IMR-90 (cell line): ENCODE data around the gene ZNF592. TPM values are rescaled to one million over a fixed set of nuclear protein-coding genes. Genes with fewer than 3 reads are reported as not detected.

Experiments
- ATAC-seq: fragments of 200-7000 bp; cut with Tn5 transposase; 2 replicates; pipeline ENCODE4 v1.9.1; 2020; ENCODE audit warnings: low read depth, mild to moderate bottlenecking, moderate library complexity
- BruUV-seq: library from RNA; stranded (reverse); fragments of 400-500 nt; replicated peaks from 2 replicates; lab custom pipeline; 2021; lab: Mats Ljungman, UMichigan
- CTCF ChIA-PET: fragments of 300-600 bp; formaldehyde crosslinking; extraction: SDS; loops from one replicate; lab custom pipeline; 2021; ENCODE audit warnings: antibody characterized with exemption; lab: Yijun Ruan, JAX
- POLR2A ChIA-PET: fragments of 300-600 bp; sonication (Branson Sonifier 250); formaldehyde crosslinking; loops from one replicate; lab custom pipeline; 2022; ENCODE audit warnings: antibody characterized with exemption; ENCODE audit not compliant: unreplicated experiment; lab: Charles Lee
- DNase-seq: peaks from one replicate; pipeline ENCODE4 v3.0.0; 2013
- H2AFZ ChIP-seq: replicated peaks from 2 replicates; pipeline ENCODE3; 2013; ENCODE audit warnings: low read length, mild to moderate bottlenecking; ENCODE audit not compliant: poor library complexity
- H2AK5ac ChIP-seq: 2 replicates; pipeline ENCODE4 v1.6.1; 2013; ENCODE audit warnings: low read depth, low read length, inconsistent platforms
- H2AK9ac ChIP-seq: replicated peaks from 2 replicates; pipeline ENCODE3; 2013; ENCODE audit warnings: mild to moderate bottlenecking, low read depth, low read length, moderate library complexity; ENCODE audit not compliant: poor library complexity
- H2BK120ac ChIP-seq: 2 replicates; pipeline ENCODE4 v1.6.1; 2013; ENCODE audit warnings: low read depth, low read length, inconsistent platforms
- H2BK15ac ChIP-seq: 3 replicates; pipeline ENCODE4 v1.6.1; 2013; ENCODE audit warnings: low read depth, low read length, inconsistent platforms
- H2BK20ac ChIP-seq: 2 replicates; pipeline ENCODE4 v1.6.1; 2013; ENCODE audit warnings: low read depth, mild to moderate bottlenecking, inconsistent platforms, low read length, moderate library complexity
- H2BK5ac ChIP-seq: 2 replicates; pipeline ENCODE4 v1.6.1; 2013; ENCODE audit warnings: mild to moderate bottlenecking, low read depth, low read length, inconsistent platforms; ENCODE audit not compliant: poor library complexity, severe bottlenecking
- H3K14ac ChIP-seq: replicated peaks from 2 replicates; pipeline ENCODE4 v1.6.1; 2013; ENCODE audit warnings: low read depth, low read length, inconsistent platforms
- H3K18ac ChIP-seq: 2 replicates; pipeline ENCODE4 v1.6.1; 2013; ENCODE audit warnings: low read depth, low read length, control low read depth
- H3K23ac ChIP-seq: 2 replicates; pipeline ENCODE4 v1.6.1; 2013; ENCODE audit warnings: low read depth, low read length, inconsistent platforms
- H3K27ac ChIP-seq: 2 replicates; pipeline ENCODE4 v1.5.1; 2013; ENCODE audit warnings: mild to moderate bottlenecking, control low read depth, low read length; ENCODE audit not compliant: insufficient read depth
- H3K27me3 ChIP-seq: 2 replicates; pipeline ENCODE4 v1.6.1; 2013; ENCODE audit warnings: low read length; ENCODE audit not compliant: control insufficient read depth, insufficient read depth
- H3K36me3 ChIP-seq: 2 replicates; pipeline ENCODE4 v1.6.1; 2013; ENCODE audit warnings: low read length, mixed read lengths; ENCODE audit not compliant: control insufficient read depth, insufficient read depth
- H3K4ac ChIP-seq: 2 replicates; pipeline ENCODE4 v1.6.1; 2013; ENCODE audit warnings: low read depth, low read length, inconsistent platforms
- H3K4me1 ChIP-seq: 2 replicates; pipeline ENCODE4 v1.6.1; 2013; ENCODE audit warnings: low read length, mixed read lengths; ENCODE audit not compliant: control insufficient read depth, insufficient read depth
- H3K4me2 ChIP-seq: 2 replicates; pipeline ENCODE4 v1.6.1; 2013; ENCODE audit warnings: low read depth, mild to moderate bottlenecking, control low read depth, low read length, moderate library complexity
- H3K4me3 ChIP-seq: 2 replicates; pipeline ENCODE4 v1.5.1; 2013; ENCODE audit warnings: low read depth, mild to moderate bottlenecking, control low read depth, low read length, moderate library complexity; ENCODE audit not compliant: insufficient read depth
- H3K56ac ChIP-seq: 2 replicates; pipeline ENCODE4 v1.6.1; 2013; ENCODE audit warnings: low read length, inconsistent platforms; ENCODE audit not compliant: insufficient read depth; ENCODE audit errors: extremely low read depth
- H3K79me1 ChIP-seq, 2 experiments: 2 replicates each; pipeline ENCODE4 v1.6.1; 2013; ENCODE audit warnings: low read length in 2 of 2, inconsistent platforms in 1 of 2, low read depth in 1 of 2
- H3K9ac ChIP-seq: 2 replicates; pipeline ENCODE4 v1.6.1; 2013; ENCODE audit warnings: low read depth, low read length, control low read depth
- H3K9me1 ChIP-seq: 2 replicates; pipeline ENCODE4 v1.6.1; 2013; ENCODE audit warnings: low read length, inconsistent platforms; ENCODE audit not compliant: insufficient read depth
- H3K9me3 ChIP-seq: 2 replicates; pipeline ENCODE4 v1.6.1; 2013; ENCODE audit warnings: low read length; ENCODE audit not compliant: control insufficient read depth, insufficient read depth
- H4K20me1 ChIP-seq: 2 replicates; pipeline ENCODE4 v1.6.1; 2013; ENCODE audit warnings: low read length, inconsistent platforms; ENCODE audit not compliant: insufficient read depth
- H4K5ac ChIP-seq: 2 replicates; pipeline ENCODE4 v1.6.1; 2013; ENCODE audit warnings: mild to moderate bottlenecking, low read depth, low read length, control low read depth
- H4K8ac ChIP-seq, 2 experiments: 2 replicates each; pipeline ENCODE4 v1.6.1; 2013; ENCODE audit warnings: low read depth in 2 of 2, low read length in 2 of 2, control low read depth in 1 of 2, inconsistent platforms in 1 of 2
- H4K91ac ChIP-seq: 2 replicates; pipeline ENCODE4 v1.6.1; 2013; ENCODE audit warnings: low read depth, low read length, inconsistent platforms; ENCODE audit not compliant: insufficient read depth
- BHLHE40 ChIP-seq: fragments of 150-350 bp; IDR thresholded peaks from 2 replicates; pipeline ENCODE4 v1.6.1; 2016; ENCODE audit warnings: mild to moderate bottlenecking, low read depth, low read length
- CEBPB ChIP-seq: IDR thresholded peaks from 2 replicates; pipeline ENCODE4 v1.6.1; 2012; ENCODE audit warnings: low read depth, low read length, improper control_type of control experiment
- CHD1 ChIP-seq: IDR thresholded peaks from 2 replicates; pipeline ENCODE4 v1.6.1; 2012; ENCODE audit warnings: low read depth, low read length, improper control_type of control experiment
- FOS ChIP-seq: fragments of 150-350 bp; IDR thresholded peaks from 2 replicates; pipeline ENCODE4 v1.6.1; 2016; ENCODE audit warnings: low read depth, low read length
- MAFK ChIP-seq: IDR thresholded peaks from 2 replicates; pipeline ENCODE4 v1.6.1; 2012; ENCODE audit warnings: low read depth, low read length, improper control_type of control experiment
- MAZ ChIP-seq: IDR thresholded peaks from 2 replicates; pipeline ENCODE4 v1.6.1; 2012; ENCODE audit warnings: low read depth, mild to moderate bottlenecking, low read length, improper control_type of control experiment, moderate library complexity, borderline replicate concordance
- MXI1 ChIP-seq: IDR thresholded peaks from 2 replicates; pipeline ENCODE4 v1.6.1; 2012; ENCODE audit warnings: low read depth, mild to moderate bottlenecking, low read length, moderate library complexity, borderline replicate concordance
- NFE2L2 ChIP-seq: fragments of 150-350 bp; IDR thresholded peaks from 2 replicates; pipeline ENCODE4 v1.6.1; 2016; ENCODE audit warnings: low read depth, mild to moderate bottlenecking, low read length
- POLR2A ChIP-seq: IDR thresholded peaks from 2 replicates; pipeline ENCODE4 v1.6.1; 2012; ENCODE audit warnings: mild to moderate bottlenecking, low read depth, low read length
- RAD21 ChIP-seq: IDR thresholded peaks from 2 replicates; pipeline ENCODE4 v1.6.1; 2012; ENCODE audit warnings: low read length, improper control_type of control experiment
- RCOR1 ChIP-seq: IDR thresholded peaks from 2 replicates; pipeline ENCODE4 v1.6.1; 2012; ENCODE audit warnings: mild to moderate bottlenecking, low read length, improper control_type of control experiment; ENCODE audit not compliant: insufficient replicate concordance
- RFX5 ChIP-seq: IDR thresholded peaks from 2 replicates; pipeline ENCODE4 v1.8.0; 2012; ENCODE audit warnings: low read depth, mild to moderate bottlenecking, low read length, moderate library complexity
- SMC3 ChIP-seq: fragments of 150-350 bp; IDR thresholded peaks from 2 replicates; pipeline ENCODE4 v1.6.1; 2016; ENCODE audit warnings: low read depth, mild to moderate bottlenecking, antibody characterized with exemption, low read length, moderate library complexity
- WGBS, 2 experiments: methylation state at CpG; one replicate each; pipeline versions ENCODE4 v1.1.5 to v1.1.7; 2013; ENCODE audit warnings: missing lambda C conversion rate in 2 of 2; ENCODE audit not compliant: insufficient read length in 1 of 2; ENCODE audit errors: extremely low coverage in 2 of 2; 5-methylcytosine and 5-hydroxymethylcytosine counted together
- dilution Hi-C: fragments of 300-500 bp; cut with HindIII; formaldehyde crosslinking; loops from one replicate; pipeline ENCODE4 v1.14.3; 2018; ENCODE audit warnings: low sequenced_read_pairs; ENCODE audit not compliant: unreplicated experiment
- in situ Hi-C: fragments of 300-500 bp; cut with MboI; formaldehyde crosslinking; loops from 3 replicates; pipeline ENCODE4 v1.14.3; 2019; ENCODE audit warnings: low sequenced_read_pairs, inconsistent platforms, mixed read lengths
- intact Hi-C: fragments of 100-400 bp; cut with micrococcal nuclease; formaldehyde crosslinking; loops from 2 replicates; pipeline ENCODE4 v1.10.0; 2022
- polyA plus RNA-seq, 3 experiments: library from polyadenylated mRNA; depleted of rRNA; stranded (reverse); fragments of >200 nt; gene quantifications; 2 replicates each; pipeline ENCODE4 v1.2.3, GENCODE V29; 2012; ENCODE audit warnings: low replicate concordance in 1 of 3
- total RNA-seq: library from RNA; depleted of rRNA; stranded (reverse); fragments of >200 nt; gene quantifications from 2 replicates; pipeline ENCODE4 v1.2.3, GENCODE V29; 2012
- TF ChIP-seq, protein P1 (sequence below): fragments of 150-350 bp; IDR thresholded peaks from 2 replicates; pipeline ENCODE4 v1.6.1; 2016; ENCODE audit warnings: low read depth, mild to moderate bottlenecking, low read length, moderate library complexity, borderline replicate concordance
- TF ChIP-seq, protein P2 (sequence below): conservative IDR thresholded peaks from 2 replicates; pipeline ENCODE4 v1.5.1; 2012; ENCODE audit warnings: mild to moderate bottlenecking, low read depth, low read length, improper control_type of control experiment
- TF ChIP-seq, protein P3 (sequence below): fragments of 150-350 bp; IDR thresholded peaks from 2 replicates; pipeline ENCODE4 v1.6.1; 2017; ENCODE audit warnings: mild to moderate bottlenecking, antibody characterized with exemption, low read length, low read depth

The ZNF592 gene
- total and polyA plus RNA-seq, 2 of the 4 experiments (the other 2 are of a cell fraction): 4.3 to 10.2 TPM

DNA sequence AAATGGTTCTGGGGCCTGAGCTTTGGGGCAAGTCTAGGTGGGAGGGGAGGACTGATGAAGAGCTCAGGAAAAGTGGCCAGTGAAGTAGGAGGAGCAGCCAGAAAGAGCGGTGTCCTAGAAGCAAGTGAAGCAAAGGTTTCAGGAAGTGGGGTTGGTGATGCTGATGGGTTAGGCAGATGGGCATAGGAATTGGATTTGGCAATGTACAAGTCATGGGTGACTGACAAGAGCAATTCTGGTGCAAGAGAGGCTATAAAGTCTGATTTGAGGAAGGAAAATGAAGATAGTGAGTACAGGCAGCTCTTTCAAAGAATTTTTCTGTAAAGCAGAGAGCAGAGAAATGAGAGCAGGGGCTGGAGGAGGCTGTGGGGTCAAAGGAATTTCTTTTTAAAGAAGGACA is 88.5 kb downstream of the ZNF592 start:
- POLR2A ChIA-PET: no interaction called here
- no CpG with 5 or more reads among the region's 1 CpG for WGBS, 2 experiments
- H3K9me1 ChIP-seq: peaks cover 6% of the 10 kb centered on the region; the same call in 1 of the 2 replicates
- H4K5ac ChIP-seq: no peak overlapping the region
- no peak overlapping the region for H2BK15ac ChIP-seq
- peaks cover 26% of the 10 kb centered on the region for H3K27me3 ChIP-seq
- DNase-seq (no peak), ATAC-seq (no peak)
- no peak overlapping the region for H3K56ac ChIP-seq
- no peak overlapping the region for H3K14ac ChIP-seq
- H3K9ac ChIP-seq: no peak overlapping the region
- H3K79me1 ChIP-seq: no peaks in the 10 kb centered on the region
- no peak overlapping the region for H4K91ac ChIP-seq
- H2BK20ac ChIP-seq: no peak overlapping the region
- dilution Hi-C loops (no loop called here), in situ Hi-C loops (no loop called here), intact Hi-C loops (no loop called here)
- H2BK120ac ChIP-seq: no peak overlapping the region
- no peak overlapping the region for H3K18ac ChIP-seq
- H3K36me3 ChIP-seq: no peaks in the 10 kb centered on the region
- BruUV-seq: no TSS peak
- H2AK5ac ChIP-seq: no peak overlapping the region
- no peak overlapping the region for H2BK5ac ChIP-seq
- H3K4me1 ChIP-seq: peaks cover 3% of the 10 kb centered on the region; the same call in 1 of the 2 replicates
- H4K20me1 ChIP-seq: no peaks in the 10 kb centered on the region
- no peak overlapping the region for H3K4ac ChIP-seq
- no peak overlapping the region for H2AFZ ChIP-seq
- no peak for TF ChIP-seq SMC3
- TF ChIP-seq MXI1: no peak
- TF ChIP-seq BHLHE40: no peak
- TF ChIP-seq, protein P1, sequence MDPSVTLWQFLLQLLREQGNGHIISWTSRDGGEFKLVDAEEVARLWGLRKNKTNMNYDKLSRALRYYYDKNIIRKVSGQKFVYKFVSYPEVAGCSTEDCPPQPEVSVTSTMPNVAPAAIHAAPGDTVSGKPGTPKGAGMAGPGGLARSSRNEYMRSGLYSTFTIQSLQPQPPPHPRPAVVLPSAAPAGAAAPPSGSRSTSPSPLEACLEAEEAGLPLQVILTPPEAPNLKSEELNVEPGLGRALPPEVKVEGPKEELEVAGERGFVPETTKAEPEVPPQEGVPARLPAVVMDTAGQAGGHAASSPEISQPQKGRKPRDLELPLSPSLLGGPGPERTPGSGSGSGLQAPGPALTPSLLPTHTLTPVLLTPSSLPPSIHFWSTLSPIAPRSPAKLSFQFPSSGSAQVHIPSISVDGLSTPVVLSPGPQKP: no peak
- TF ChIP-seq, protein P2, sequence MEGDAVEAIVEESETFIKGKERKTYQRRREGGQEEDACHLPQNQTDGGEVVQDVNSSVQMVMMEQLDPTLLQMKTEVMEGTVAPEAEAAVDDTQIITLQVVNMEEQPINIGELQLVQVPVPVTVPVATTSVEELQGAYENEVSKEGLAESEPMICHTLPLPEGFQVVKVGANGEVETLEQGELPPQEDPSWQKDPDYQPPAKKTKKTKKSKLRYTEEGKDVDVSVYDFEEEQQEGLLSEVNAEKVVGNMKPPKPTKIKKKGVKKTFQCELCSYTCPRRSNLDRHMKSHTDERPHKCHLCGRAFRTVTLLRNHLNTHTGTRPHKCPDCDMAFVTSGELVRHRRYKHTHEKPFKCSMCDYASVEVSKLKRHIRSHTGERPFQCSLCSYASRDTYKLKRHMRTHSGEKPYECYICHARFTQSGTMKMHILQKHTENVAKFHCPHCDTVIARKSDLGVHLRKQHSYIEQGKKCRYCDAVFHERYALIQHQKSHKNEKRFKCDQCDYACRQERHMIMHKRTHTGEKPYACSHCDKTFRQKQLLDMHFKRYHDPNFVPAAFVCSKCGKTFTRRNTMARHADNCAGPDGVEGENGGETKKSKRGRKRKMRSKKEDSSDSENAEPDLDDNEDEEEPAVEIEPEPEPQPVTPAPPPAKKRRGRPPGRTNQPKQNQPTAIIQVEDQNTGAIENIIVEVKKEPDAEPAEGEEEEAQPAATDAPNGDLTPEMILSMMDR: no peak
- TF ChIP-seq NFE2L2: no peak
- no peak for TF ChIP-seq FOS
- TF ChIP-seq CHD1: no peak
- TF ChIP-seq RCOR1: no peak
- TF ChIP-seq, protein P3, sequence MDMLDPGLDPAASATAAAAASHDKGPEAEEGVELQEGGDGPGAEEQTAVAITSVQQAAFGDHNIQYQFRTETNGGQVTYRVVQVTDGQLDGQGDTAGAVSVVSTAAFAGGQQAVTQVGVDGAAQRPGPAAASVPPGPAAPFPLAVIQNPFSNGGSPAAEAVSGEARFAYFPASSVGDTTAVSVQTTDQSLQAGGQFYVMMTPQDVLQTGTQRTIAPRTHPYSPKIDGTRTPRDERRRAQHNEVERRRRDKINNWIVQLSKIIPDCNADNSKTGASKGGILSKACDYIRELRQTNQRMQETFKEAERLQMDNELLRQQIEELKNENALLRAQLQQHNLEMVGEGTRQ: no peak
- no peak for TF ChIP-seq POLR2A
- TF ChIP-seq CEBPB: no peak
- no peak for TF ChIP-seq MAFK
- TF ChIP-seq RAD21: no peak
- no peak for TF ChIP-seq MAZ
- no peak for TF ChIP-seq RFX5
- no peak overlapping the region for H4K8ac ChIP-seq
- no peak overlapping the region for H3K4me3 ChIP-seq
- no peaks in the 10 kb centered on the region for H3K9me3 ChIP-seq
- no peak overlapping the region for H3K23ac ChIP-seq
- CTCF ChIA-PET: interaction anchor here (1.9 kb wide), 1 partner anchor 91 kb away, joined by 4 read pairs; no protein-coding TSS in a partner anchor
- no peak overlapping the region for H3K27ac ChIP-seq
- no peak overlapping the region for H3K4me2 ChIP-seq
- no peak overlapping the region for H2AK9ac ChIP-seq
